SK-N-SH treated with all-trans-retinoic acid at 6 μM for 48 hours (cell line): ENCODE data around the gene USP22.

Experiments
- ARNTL ChIP-seq: fragments of 450-650 bp; formaldehyde crosslinking; IDR thresholded peaks from 2 replicates; pipeline ENCODE4 v1.5.0; 2020; ENCODE audit warnings: low read depth, mild to moderate bottlenecking, moderate library complexity, borderline replicate concordance
- ESRRG ChIP-seq: fragments of 250-450 bp; sonication (Bioruptor Pico); IDR thresholded peaks from 2 replicates; pipeline ENCODE4 v1.6.1; 2021; ENCODE audit warnings: mild to moderate bottlenecking
- GLIS3 ChIP-seq: fragments of 250-450 bp; sonication (Bioruptor Pico); IDR thresholded peaks from 2 replicates; pipeline ENCODE4 v1.5.0; 2020; ENCODE audit warnings: mild to moderate bottlenecking, moderate library complexity
- ISL1 ChIP-seq: fragments of 250-450 bp; sonication (Bioruptor Pico); IDR thresholded peaks from 2 replicates; pipeline ENCODE4 v2.1.2; 2022; ENCODE audit warnings: mild to moderate bottlenecking, moderate library complexity
- OSR1 ChIP-seq: fragments of 250-450 bp; sonication (Bioruptor Pico); IDR thresholded peaks from 2 replicates; pipeline ENCODE4 v1.8.0; 2022; ENCODE audit warnings: moderate library complexity, mild to moderate bottlenecking, inconsistent platforms
- PATZ1 ChIP-seq: fragments of 250-450 bp; sonication (Bioruptor Pico); IDR thresholded peaks from 2 replicates; pipeline ENCODE4 v1.8.0; 2020; ENCODE audit warnings: mild to moderate bottlenecking, moderate library complexity, borderline replicate concordance
- POU6F1 ChIP-seq: fragments of 250-450 bp; sonication (Bioruptor Pico); IDR thresholded peaks from 2 replicates; pipeline ENCODE4 v1.8.0; 2021; ENCODE audit warnings: low read depth, mild to moderate bottlenecking, moderate library complexity, borderline replicate concordance
- PPARA ChIP-seq: fragments of 250-450 bp; sonication (Bioruptor Pico); IDR thresholded peaks from 2 replicates; pipeline ENCODE4 v1.5.0; 2020; ENCODE audit warnings: mild to moderate bottlenecking, borderline replicate concordance
- RARB ChIP-seq: fragments of 250-450 bp; sonication (Bioruptor Pico); IDR thresholded peaks from 2 replicates; pipeline ENCODE4 v1.8.0; 2021; ENCODE audit warnings: mild to moderate bottlenecking, moderate library complexity
- SNAI2 ChIP-seq: fragments of 250-450 bp; sonication (Bioruptor Pico); IDR thresholded peaks from 2 replicates; pipeline ENCODE4 v1.5.0; 2020; ENCODE audit warnings: mild to moderate bottlenecking, moderate library complexity
- TSHZ2 ChIP-seq: fragments of 250-450 bp; sonication (Bioruptor Pico); IDR thresholded peaks from 2 replicates; pipeline ENCODE4 v1.5.0; 2020; ENCODE audit warnings: mild to moderate bottlenecking, moderate library complexity
- ZFP3 ChIP-seq: fragments of 250-450 bp; sonication (Bioruptor Pico); IDR thresholded peaks from 2 replicates; pipeline ENCODE4 v1.5.0; 2020; ENCODE audit warnings: mild to moderate bottlenecking, moderate library complexity
- ZFP30 ChIP-seq: fragments of 450-650 bp; formaldehyde crosslinking; IDR thresholded peaks from 2 replicates; pipeline ENCODE4 v1.5.0; 2022; ENCODE audit warnings: mild to moderate bottlenecking, moderate library complexity
- ZNF70 ChIP-seq: fragments of 450-650 bp; formaldehyde crosslinking; IDR thresholded peaks from 2 replicates; pipeline ENCODE4 v1.5.0; 2020; ENCODE audit warnings: mild to moderate bottlenecking, moderate library complexity

GRCh38 chr17:21005803-21006202, 37.0 kb downstream of the USP22 start:
- TF ChIP-seq ZFP30 (no peak), ESRRG (no peak), RARB (CRISPR knock-in tag) (no peak), TSHZ2 (no peak), SNAI2 (CRISPR knock-in tag) (no peak), PATZ1 (CRISPR knock-in tag) (no peak), ARNTL (CRISPR knock-in tag) (no peak), ZFP3 (no peak), POU6F1 (CRISPR knock-in tag) (no peak), PPARA (CRISPR knock-in tag) (no peak), OSR1 (CRISPR knock-in tag) (no peak), ISL1 (no peak), GLIS3 (CRISPR knock-in tag) (no peak), ZNF70 (no peak)
